Nucleus accumbens (tissue), 56 donors: ENCODE measurements around the gene TXNRD2.
"Not testable (repeated sequence)": the region's sequence is repeated elsewhere in the genome, so short reads cannot be mapped to it uniquely, and the experiment has no call there.

Source experiments
- DNase-seq, 56 donors: peaks; one replicate each; lab custom pipeline; 2025; lab: John Stamatoyannopoulos, UW

Gene TXNRD2

DNA sequence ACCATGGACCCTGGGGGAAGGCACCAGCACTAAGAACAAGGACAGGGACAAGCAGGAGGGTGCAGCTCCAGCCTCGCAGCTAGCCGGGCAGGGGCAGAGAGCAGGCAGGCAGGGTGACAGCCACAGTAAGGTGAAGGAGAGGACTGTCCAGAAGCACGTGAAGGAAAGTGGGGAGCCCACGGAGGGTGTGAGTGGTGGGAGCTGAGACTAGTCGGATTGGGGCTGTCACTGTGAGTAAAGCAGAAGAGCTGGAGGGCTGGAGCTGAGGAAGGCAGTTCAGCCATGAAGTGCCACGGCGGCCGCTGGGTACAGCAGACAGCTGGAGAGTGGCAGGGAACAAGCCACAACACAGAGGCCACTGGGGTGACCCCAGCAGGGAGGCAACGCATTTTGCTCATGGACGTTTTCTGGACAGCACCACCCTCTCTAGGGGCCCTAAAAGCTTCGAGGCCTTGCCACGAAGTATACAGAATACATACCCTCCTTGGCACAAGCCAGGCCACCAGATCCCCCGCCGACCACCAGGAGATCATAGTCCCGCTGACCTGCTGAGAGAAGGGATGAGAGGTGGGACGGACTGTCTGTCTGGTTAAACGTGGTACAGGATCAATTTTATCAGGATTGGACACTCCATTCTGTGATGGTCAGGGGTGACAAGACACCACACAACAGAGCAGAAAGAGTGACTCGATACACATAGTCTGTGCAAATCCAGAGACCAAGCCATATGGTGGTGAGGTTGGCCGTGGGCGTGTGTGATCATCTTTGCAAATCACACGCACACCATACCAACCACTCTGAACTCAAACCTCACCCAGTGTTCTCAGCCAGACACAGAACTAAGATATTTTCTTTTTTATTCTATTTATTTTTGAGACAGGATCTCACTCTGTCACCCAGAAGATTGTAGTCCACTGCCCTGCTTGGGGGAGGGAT is 10.8 kb downstream of the TXNRD2 start:
- DNase-seq = no peak

DNA sequence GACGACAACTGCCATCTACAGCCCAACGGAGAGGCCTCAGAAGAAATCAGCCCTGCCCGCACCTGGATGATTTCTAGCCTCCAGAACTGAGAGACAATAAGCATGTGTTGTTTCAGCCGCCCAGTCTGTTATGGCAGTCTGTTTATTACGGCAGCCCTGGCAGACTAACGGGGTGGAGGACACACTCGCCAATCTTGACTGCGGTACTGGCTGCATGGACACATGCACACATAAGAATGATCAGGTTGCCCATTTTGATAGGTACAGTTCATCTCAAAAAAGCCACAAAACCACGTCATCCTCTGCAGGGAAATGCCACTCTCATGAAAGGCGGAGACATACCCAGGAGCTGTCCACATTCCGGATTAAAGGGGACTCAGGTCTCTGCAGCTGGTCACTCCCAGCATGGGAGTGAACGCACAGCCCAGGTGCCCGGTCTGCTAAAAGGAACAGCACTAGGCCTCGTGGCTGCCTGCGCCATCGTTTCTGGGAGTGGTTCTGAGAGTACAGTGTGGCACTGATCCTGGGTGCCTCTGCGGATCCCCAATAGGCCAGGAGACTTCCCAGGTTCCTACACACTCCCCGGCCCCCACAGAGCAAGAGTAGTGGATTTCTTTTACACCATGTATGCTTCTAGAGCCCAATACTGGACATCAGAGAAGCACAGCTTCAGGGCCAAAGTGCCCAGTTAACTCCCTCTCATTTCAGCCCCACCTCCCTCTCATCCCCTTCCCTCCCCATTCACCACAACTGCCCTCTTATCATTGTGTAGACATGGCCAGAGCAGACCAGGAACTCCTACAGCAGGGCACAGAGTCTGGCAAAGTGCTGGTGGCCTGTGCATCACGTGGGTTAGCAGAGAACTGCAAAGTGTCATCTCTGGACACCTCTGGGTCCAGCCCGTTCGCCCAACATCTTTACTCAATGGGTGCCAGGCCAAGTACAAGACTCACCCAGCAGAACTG is 11.8 kb downstream of the TXNRD2 start:
- DNase-seq = no peak

DNA sequence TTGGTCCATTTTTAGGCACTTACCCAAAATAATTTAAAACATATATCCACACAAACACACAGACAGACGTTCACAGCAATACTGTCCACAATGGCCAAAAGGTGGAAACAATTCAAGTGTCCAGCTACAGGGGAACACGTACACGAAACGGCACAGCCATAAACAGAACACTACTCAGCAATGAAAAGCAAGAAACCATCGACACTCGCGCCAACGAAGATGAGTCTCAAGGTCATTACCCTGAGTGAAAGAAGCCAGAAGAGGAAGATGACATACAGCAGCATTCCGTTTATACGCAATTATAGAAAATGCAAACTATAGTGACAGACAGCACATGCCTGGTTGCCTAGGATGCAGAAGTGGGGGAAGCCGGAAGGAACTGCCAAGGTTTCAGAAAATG is 13.4 kb downstream of the TXNRD2 start:
- DNase-seq = no peak

DNA sequence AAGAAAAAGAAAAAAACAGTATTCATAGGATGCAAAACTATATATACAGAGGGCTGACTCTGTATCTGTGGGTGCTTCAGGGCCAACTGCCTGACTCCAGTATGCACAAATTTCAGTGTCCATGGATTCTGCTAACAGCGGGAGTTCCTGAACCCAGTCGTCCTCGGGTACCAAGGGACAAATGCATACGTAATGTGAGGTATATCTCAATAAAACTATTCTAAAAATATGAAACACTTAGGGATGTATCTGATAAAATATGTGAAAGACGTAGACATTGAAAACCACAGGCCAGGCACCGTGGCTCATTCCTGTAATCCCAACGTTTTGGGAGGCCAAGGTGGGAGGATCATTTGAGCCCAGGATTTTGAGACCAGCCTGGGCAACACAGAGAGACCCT is 13.9 kb downstream of the TXNRD2 start:
- DNase-seq = no peak

DNA sequence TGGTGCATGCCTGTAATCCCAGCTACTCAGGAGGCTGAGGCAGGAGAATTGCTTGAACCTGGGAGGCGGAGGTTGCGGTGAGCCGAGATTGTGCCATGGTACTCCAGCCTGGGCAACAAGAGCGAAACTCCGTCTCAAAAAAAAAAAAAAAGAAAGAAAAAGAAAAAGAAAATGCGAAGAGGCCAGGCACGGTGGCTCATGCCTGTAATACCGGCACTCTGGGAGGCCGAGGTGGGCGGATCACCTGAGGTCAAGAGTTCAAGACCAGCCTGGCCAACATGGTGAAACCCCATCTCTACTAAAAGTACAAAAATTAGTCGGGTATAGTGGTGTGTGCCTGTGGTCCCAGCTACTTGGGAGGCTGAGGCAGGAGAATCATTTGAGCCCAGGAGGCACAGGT is 15.6 kb downstream of the TXNRD2 start:
- DNase-seq = not testable (repeated sequence)

DNA sequence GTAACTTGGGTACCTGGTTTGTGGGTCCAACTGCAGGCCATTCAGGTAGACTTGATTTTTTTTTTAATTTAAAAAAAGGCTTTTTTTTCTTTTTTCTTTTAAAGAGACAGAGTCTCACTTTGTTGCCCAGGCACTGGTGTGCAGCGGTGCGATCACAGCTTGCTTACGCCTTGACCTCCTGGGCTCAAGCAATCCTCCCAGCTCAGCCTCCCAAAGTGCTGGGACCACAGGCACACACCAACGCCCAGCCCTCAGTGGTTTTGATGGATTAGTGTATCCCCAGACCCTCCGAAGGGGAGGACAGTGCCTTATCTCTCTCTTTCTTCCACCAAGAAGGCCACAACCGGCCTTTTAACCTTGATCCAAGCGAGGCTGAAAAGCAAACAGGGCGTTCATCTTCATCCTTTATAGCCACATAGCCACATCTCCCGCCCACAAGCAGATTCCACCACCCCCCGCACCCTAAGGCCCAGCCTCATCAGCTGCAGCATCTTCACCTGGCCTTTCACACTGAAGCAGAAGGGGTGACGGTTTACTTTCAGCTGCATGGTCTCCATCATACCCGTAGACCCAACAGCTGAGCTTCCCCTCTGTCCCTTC is 17.6 kb downstream of the TXNRD2 start:
- no peak for DNase-seq

DNA sequence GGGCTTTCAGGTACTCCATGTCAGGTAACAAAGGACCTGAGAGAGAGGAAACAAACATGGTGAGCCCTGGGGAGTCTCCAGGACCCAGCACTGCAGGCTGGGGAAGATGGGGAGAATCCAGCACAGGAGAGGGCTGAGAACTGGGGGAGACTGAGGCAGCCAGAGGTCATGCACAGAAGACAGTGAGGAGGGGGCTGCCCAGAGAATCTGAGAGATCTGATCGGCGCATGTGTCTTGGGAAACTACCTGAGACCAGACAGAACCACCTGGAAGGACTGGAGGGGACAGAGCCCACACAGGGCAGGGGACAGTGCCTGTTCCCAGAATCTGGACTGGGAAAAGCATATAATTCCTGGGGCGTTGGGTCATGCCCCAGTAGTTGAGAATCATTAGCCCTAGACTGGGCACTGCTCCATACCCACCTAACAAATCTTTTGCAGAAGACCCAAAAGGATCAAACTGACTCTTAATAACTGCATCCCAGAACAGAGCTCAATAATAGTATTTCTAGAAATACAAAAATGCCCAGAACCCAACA is 20.0 kb downstream of the TXNRD2 start:
- no peak for DNase-seq

DNA sequence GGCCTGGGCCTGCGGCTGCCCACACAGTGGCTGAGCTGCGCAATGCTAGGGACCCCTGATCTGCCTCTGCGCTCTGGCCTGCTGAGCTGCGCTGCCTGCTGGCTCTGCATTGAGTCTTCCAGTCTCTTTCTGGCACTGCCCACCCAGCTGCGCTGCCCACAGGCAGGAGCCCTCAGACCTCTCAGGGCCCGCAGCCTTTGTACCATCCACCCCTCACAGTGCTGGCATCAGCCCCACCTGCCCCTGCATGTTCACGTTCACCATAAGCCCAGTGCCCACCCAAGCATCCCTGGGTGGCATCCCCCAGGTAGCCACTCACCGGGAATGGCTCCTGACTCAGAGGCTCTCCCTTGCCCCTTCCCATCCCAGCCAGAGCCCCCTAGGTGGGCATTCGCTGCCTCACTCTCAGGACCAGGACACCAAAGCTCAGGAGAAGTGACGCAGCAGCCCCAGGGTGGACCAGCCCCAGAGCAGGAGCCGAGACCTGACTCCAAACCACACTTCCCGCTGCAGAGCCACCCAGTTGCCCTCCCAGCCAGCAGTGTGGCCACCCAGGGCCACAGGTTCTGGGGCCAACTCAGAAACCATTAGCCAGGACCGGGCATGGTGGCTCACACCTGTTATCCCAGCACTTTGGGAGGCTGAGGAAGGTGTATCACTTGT is 21.8 kb downstream of the TXNRD2 start:
- DNase-seq = no peak

DNA sequence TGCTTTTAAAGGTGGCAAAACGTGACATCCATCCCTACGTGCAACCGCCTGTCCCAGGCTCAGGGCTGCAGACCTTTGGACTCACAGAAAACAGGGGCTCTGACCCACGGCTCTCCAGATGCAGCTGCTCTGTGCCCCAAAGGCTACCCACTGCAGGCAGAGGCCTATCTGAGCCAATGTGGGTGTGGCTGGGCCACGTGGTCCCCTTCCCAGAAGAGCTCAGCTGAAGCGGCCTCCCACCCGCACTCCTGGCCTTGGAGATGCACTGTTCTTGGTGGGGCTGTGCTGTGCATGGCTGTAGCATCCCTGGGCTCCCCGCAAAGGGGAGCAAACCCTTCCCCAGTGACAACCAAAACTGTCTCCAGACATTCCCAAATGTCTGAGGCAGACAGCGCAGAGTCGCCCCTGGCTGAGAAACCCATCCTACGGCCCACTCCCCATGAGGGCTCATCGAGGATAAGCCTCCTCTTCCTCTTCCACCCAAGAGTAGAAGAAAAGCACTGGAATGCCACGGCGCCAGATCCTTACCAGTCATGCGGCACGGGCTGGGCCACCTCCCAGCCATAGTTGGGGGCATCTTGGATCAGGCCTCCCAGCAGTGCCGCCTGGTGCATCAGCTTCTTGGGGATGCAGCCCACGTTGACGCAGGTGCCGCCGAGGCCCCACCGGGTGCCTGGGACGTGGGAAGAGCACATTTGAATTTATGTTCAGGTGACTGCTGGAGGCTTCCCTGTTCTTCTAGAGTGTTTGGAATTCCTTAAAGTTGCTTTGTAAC is 23.1 kb downstream of the TXNRD2 start:
- DNase-seq = no peak

DNA sequence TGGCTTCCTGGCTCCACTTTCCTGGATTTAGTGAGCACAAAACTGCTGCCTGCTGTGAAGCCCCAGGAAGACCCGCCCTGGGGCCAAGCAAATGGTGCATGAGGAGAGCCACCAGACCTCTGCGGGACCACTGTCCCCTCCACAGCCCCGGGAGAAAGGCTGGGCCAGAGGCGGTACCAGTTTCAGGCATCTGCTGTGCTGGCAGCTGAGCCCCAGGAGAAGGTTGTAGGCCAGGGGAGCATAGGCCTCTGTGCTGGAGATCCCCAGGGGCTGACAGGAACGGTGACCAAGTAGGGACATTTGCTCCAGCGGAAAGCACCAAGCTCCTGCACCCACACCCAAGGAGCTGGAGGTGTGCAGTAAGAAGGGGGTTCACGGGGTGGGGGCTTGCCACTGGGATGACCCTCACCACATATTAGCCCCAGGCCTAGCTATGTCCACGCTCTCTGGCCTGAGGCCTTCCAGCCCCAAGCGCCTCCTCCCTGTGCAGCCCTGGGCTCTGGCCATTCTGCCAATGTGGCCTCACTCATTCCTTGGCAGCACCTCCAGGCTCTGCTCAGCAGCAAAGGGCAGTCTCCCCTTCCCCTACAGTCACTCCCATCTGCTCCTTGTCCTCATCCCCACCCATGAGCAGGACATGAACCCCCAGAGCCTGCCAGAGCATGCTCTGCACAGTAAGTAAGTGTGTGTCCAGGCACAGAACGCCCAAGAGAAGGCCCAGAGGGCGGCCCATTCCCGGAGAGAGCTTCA is 24.1 kb downstream of the TXNRD2 start:
- DNase-seq = no peak

DNA sequence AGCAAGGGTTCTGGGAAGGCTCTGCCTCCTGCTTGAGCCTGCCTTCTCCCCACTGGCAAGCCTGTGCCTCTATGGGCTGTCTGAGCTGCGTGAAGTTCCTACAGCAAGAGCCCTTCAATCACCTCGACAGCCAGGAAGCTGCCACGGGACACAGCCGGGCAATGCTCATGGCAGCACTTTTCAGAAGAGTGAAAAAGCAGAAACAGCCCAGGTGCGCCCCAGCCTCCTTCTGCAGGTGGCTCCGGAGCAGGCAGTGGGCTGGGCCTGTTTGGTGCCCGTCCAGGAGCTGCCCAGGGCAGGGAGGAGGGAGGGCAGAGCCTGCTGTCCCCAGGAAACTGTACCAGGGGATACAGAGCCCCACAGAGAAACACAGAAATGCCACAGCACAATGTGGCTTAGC is 24.7 kb downstream of the TXNRD2 start:
- DNase-seq = no peak

DNA sequence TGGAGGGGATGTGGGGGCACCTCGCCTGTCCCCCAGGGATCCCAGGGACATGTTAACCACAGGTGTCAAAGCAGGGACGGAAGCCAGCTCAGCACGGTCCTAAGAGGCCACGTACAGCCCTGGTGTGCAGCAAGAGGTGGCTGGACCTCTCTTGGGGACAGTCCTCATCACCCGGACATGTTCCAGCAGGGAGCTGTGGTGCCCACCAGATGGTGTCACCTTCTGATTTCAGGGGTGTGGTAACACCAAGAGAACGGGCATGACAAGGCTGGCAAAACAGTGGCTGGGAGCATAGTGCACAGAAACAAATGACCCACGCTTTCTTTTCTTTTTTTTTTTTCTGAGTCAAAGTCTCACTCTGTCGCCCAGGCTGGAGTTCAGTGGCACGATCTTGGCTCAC is 25.6 kb downstream of the TXNRD2 start:
- no peak for DNase-seq

DNA sequence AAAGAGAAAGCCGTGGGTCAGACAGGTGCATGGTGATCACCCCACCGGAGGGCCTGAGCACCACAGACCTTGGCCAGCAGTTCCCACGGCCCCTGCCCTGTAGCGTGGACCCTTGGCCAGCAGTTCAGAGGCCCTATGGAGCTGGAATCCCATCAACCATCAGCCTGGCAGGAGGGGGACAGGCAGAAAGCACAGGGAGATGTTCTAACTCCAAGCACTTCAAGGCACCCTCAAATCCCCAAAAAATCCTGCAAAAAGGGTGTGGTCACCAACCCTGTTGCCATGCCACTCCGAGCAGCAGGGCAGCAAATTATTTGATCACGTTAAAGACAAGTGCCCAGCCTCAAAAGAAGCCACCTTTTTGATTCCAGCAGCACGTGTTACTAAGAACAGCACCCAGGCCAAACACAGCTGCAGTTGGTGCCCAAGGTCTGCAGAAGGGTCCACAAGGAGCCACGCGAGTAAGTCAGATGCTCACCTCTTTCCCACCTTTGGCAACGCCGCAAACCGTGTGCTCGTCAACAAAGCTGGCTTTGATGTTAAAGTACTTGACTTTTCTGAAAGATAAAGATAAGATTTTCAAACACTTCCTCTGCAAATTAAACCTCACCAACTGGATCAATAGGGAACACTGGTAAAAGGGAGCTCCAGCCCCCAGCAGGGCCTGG is 26.2 kb downstream of the TXNRD2 start:
- no peak for DNase-seq

DNA sequence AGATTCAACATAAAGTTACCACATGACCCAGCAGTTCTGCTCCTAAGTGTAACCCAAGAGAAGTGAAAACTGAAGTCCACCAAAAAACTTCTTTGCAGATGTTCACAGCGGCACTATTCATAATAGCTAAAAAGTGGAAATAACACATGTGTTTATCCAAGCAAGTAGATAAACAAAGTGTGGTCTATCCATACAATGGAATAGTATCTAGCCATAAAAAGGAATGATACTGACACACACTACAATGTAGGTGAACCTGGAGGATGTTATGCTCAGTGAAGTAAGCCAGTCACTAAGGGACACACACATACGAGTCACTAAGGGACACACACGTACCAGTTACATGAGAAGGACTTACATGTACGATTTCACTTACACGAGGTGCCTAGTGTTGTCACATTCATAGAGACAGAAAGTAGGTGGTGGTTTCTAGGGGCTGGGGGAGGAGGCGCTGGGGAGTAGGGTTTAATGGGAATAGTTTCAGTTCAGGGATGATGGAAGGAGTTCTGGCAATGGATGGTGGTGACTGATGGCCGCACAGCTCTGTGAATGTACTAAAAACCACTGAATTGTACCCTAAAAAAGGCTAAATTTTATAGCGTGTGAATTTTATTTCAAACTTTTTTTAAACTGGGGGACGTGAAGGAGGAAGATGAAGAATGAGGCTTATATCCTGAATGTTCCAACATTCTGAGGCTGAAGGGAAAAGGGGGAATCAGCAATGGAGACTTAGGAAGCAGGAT is 27.2 kb downstream of the TXNRD2 start:
- DNase-seq = no peak

DNA sequence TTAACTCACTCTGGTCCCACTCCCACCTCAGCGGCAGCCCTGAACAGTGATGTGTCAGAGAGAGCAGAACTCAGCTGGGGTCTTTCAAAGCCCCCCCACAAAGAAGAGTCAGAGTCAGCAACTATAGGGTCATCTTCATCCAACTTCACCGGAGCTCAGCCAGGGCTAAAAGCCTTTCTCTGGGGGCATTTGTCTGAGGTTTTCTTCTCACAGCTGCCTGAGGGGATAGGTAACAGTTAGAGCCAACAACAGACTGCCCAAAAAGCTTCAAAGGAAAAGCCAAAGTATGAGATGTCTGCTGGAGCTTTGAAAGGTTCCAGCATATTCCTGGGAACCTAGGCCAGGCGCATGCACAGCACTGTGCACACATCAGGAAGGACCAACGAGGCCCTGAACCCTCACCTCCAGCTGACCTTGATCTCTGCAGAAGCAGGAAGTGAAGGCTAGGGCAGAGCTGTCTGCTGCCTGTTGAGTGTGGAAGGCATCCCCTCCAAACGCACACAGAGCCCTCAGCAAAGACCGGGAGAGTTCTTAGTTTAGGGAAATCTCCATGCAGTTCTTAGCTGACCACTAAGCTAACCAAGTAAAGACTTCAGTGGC is 28.2 kb downstream of the TXNRD2 start:
- no peak for DNase-seq

DNA sequence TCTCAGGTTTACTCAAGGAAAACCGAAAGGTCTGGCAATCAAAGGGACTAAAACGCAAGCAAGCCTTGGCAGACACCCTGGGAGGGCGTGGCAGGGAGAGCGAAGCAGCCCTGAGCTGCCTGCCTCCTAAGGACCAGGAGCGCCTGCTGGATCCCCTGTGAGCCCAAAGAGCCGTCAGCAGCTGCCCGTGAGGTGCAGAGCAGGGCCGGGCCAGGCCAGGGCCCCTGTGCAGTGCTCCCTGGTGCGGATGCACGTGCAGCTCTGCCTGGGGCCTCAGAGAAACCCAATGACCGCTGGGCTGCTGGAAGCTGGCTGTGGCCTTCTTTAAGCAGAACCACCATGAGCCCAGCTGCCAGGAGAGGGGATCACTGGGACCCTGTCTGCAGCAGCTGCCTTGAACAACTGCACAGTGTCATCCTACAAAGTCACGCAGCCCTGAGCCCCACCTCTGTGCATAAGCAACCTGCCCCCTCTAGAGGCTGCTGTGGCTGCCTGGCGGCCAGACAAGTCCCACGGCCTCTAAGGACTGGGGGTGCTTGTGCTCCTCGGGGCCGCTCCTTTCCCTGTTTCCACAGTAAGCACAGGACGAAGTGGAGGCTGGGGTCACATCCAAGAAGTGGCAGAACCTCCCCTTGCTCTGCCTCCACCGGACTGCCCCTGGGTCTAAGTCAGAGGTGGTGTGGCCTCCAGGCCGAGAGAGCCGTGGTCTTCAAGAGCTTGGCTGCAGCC is 29.2 kb downstream of the TXNRD2 start:
- no peak for DNase-seq
